Endothelial cell of umbilical vein (primary cell): Measurements from ENCODE around the gene PGAM5. TPM values are rescaled to one million over a fixed set of nuclear protein-coding genes. Genes with fewer than 3 reads are reported as not detected.
"Not testable (repeated sequence)": the region's sequence is repeated elsewhere in the genome, so short reads cannot be mapped to it uniquely, and the experiment has no call there.

Experiments
- BruUV-seq: library from RNA; stranded (reverse); fragments of 400-500 nt; replicated peaks from 2 replicates; lab custom pipeline; 2021; lab: Mats Ljungman, UMichigan
- CTCF ChIA-PET: fragments of 300-600, 350-600 bp; sonication (Branson Sonifier 250); formaldehyde crosslinking; loops from one replicate; lab custom pipeline; 2021; ENCODE audit warnings: antibody characterized with exemption, inconsistent platforms; lab: Charles Lee
- POLR2A ChIA-PET: fragments of 300-600, 350-600 bp; sonication (Branson Sonifier 250); formaldehyde crosslinking; loops from one replicate; lab custom pipeline; 2021; ENCODE audit warnings: antibody characterized with exemption, inconsistent platforms; lab: Charles Lee
- DNase-seq: peaks from one replicate; pipeline ENCODE4 v3.0.0-alpha.2; 2011; ENCODE audit warnings: low read depth, low spot score
- FAIRE-seq: peaks from 2 replicates; lab custom pipeline; 2011; peaks lifted over from hg19 to GRCh38; lab: Jason Lieb, UNC
- H2AFZ ChIP-seq: 2 replicates; pipeline ENCODE4 v1.6.0; 2012; ENCODE audit warnings: low read depth, low read length, control low read depth, inconsistent platforms
- H3K27ac ChIP-seq: 2 replicates; pipeline ENCODE4 v1.5.1; 2011; ENCODE audit warnings: low read depth, mild to moderate bottlenecking, control low read depth, low read length, moderate library complexity; ENCODE audit not compliant: insufficient read depth
- H3K27me3 ChIP-seq, 2 experiments: 2 replicates each; pipeline versions ENCODE4 v1.6.0 to v1.6.1; 2011; ENCODE audit warnings: low read length in 2 of 2, mixed read lengths in 1 of 2; ENCODE audit not compliant: control insufficient read depth in 2 of 2, insufficient read depth in 2 of 2
- H3K36me3 ChIP-seq, 2 experiments: 2 replicates in 1 of 2; 3 replicates in 1 of 2; pipeline ENCODE4 v1.5.1; 2011; ENCODE audit warnings: low read length in 2 of 2, mild to moderate bottlenecking in 1 of 2, moderate library complexity in 1 of 2; ENCODE audit not compliant: control insufficient read depth in 2 of 2, insufficient read depth in 2 of 2; ENCODE audit errors: extremely low read depth in 1 of 2
- H3K4me1 ChIP-seq: 3 replicates; pipeline ENCODE4 v1.5.1; 2011; ENCODE audit warnings: mild to moderate bottlenecking, low read length; ENCODE audit not compliant: control insufficient read depth, insufficient read depth; ENCODE audit errors: extremely low read depth
- H3K4me2 ChIP-seq: 2 replicates; pipeline ENCODE4 v1.6.1; 2011; ENCODE audit warnings: low read length, control low read depth, mixed read lengths; ENCODE audit not compliant: insufficient read depth
- H3K4me3 ChIP-seq, 3 experiments: fragments of 200-600 bp in 1 of 3; sonication (generic), shearing (Covaris generic) in 1 of 3; replicated peaks in 1 of 3; 2 replicates each; pipeline ENCODE4 v1.5.1; 2011 to 2016; ENCODE audit warnings: control low read depth in 3 of 3, low read length in 3 of 3, mild to moderate bottlenecking in 2 of 3, inconsistent platforms in 1 of 3, low read depth in 1 of 3, moderate library complexity in 1 of 3; ENCODE audit not compliant: insufficient read depth in 1 of 3
- H3K79me2 ChIP-seq: 2 replicates; pipeline ENCODE4 v1.6.0; 2012; ENCODE audit warnings: low read length, inconsistent platforms; ENCODE audit not compliant: control insufficient read depth, insufficient read depth
- H3K9ac ChIP-seq: replicated peaks from 2 replicates; pipeline ENCODE3; 2011; ENCODE audit warnings: low read length, control low read depth; ENCODE audit not compliant: insufficient read depth; ENCODE audit errors: extremely low read depth
- H3K9me1 ChIP-seq: replicated peaks from 3 replicates; pipeline ENCODE4 v1.6.0; 2011; ENCODE audit warnings: mild to moderate bottlenecking, low read length; ENCODE audit not compliant: control insufficient read depth, insufficient read depth; ENCODE audit errors: extremely low read depth
- H3K9me3 ChIP-seq: replicated peaks from 2 replicates; pipeline ENCODE4 v1.5.1; 2012; ENCODE audit warnings: low read length, inconsistent platforms; ENCODE audit not compliant: control insufficient read depth, insufficient read depth
- H4K20me1 ChIP-seq: replicated peaks from 2 replicates; pipeline ENCODE3; 2011; ENCODE audit warnings: mild to moderate bottlenecking, low read length; ENCODE audit not compliant: control insufficient read depth, insufficient read depth; ENCODE audit errors: extremely low read depth
- EZH2 ChIP-seq: IDR thresholded peaks from 2 replicates; pipeline ENCODE4 v1.6.1; 2012; ENCODE audit warnings: borderline replicate concordance, low read depth, mild to moderate bottlenecking, moderate library complexity, low read length, inconsistent platforms; ENCODE audit not compliant: severe bottlenecking
- FOS ChIP-seq: IDR thresholded peaks from 2 replicates; pipeline ENCODE4 v1.6.1; 2011; ENCODE audit warnings: mild to moderate bottlenecking, low read length, moderate library complexity, borderline replicate concordance; ENCODE audit not compliant: insufficient read depth
- GATA2 ChIP-seq: IDR thresholded peaks from 2 replicates; pipeline ENCODE4 v1.7.0; 2011; ENCODE audit warnings: low read depth, mild to moderate bottlenecking, moderate library complexity, mixed read lengths, low read length; ENCODE audit not compliant: insufficient read length, insufficient read depth
- JUN ChIP-seq: IDR thresholded peaks from 2 replicates; pipeline ENCODE4 v1.6.1; 2011; ENCODE audit warnings: borderline replicate concordance, low read depth; ENCODE audit not compliant: insufficient read length, insufficient read depth
- MYC ChIP-seq: IDR thresholded peaks from one replicate; pipeline ENCODE4 v1.6.1; 2011; ENCODE audit warnings: mild to moderate bottlenecking, low read depth, low read length
- POLR2A ChIP-seq: IDR thresholded peaks from 2 replicates; pipeline ENCODE4 v1.6.1; 2012; ENCODE audit warnings: low read depth, mild to moderate bottlenecking, control low read depth, low read length
- POLR2AphosphoS5 ChIP-seq: IDR thresholded peaks from 2 replicates; pipeline ENCODE4 v1.6.1; 2012; ENCODE audit warnings: low read depth, mild to moderate bottlenecking, control low read depth, low read length, moderate library complexity; ENCODE audit not compliant: insufficient read depth
- dilution Hi-C: fragments of 300-500 bp; cut with MboI; formaldehyde crosslinking; loops from one replicate; pipeline ENCODE4 v1.15.0; 2019; ENCODE audit warnings: low sequenced_read_pairs; ENCODE audit not compliant: extremely low pct_ligation_motif_present
- intact Hi-C: fragments of 100-400 bp; cut with micrococcal nuclease; formaldehyde crosslinking; loops from one replicate; pipeline ENCODE4 v1.10.0; 2022
- polyA plus RNA-seq, 4 experiments: library from polyadenylated mRNA; depleted of rRNA in 3 of 4; stranded (reverse) in 3 of 4; unstranded in 1 of 4; fragments of >200 nt; gene quantifications; 2 replicates each; pipeline versions ENCODE4 v1.2.1 to v1.2.3, GENCODE V29; 2011 to 2012; ENCODE audit warnings: missing spikeins in 1 of 4
- total RNA-seq: library from RNA; stranded (reverse); gene quantifications from 2 replicates; pipeline ENCODE4 v1.2.3, GENCODE V29; 2021
- TF ChIP-seq, protein P1 (sequence below), 2 donors: IDR thresholded peaks; 1 replicate in 1 of 2; 2 replicates in 1 of 2; pipeline ENCODE4 v1.5.1; 2011; ENCODE audit warnings: low read length in 2 of 2, mild to moderate bottlenecking in 2 of 2, moderate library complexity in 2 of 2, control low read depth in 1 of 2, inconsistent platforms in 1 of 2, low read depth in 1 of 2; ENCODE audit not compliant: insufficient read depth in 1 of 2; ENCODE audit errors: extremely low read depth in 1 of 2
- TF ChIP-seq, protein P2 (sequence below): IDR thresholded peaks from 2 replicates; pipeline ENCODE4 v1.6.1; 2011; ENCODE audit not compliant: insufficient read depth, insufficient read length

PGAM5 gene
- total and polyA plus RNA-seq, 2 donors (not counting 3 experiments of a cell fraction or from before 2014, with no cell fraction given): 23.1 to 52.8 TPM

DNA sequence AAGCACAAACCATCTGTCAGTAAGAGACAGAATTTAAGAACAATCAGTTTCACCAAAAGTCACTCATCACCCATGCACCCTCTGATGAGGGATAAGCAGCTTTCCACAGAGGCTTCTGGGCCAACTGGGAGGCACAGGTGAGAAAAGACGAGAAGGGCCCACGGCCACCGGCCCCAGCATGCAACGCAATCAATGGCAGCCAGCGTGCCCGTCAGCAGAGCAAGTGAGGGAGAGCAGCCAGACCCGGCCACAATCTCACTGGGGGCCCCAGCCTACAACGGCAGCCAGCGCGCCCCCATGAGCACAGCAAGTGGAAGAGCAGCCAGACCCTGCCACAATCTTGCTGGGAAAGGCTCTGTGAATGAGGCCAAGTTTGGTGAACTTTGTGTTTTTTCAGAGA lies 37.7 kb downstream of the PGAM5 start:
- H3K9me1 ChIP-seq: no peaks in the 10 kb centered on the region
- no peak overlapping the region for H3K9ac ChIP-seq
- POLR2A ChIA-PET: no interaction called here
- H3K27me3 ChIP-seq: no peaks in the 10 kb centered on the region
- no peak overlapping the region for H3K4me3 ChIP-seq
- H3K4me1 ChIP-seq: no peaks in the 10 kb centered on the region
- H3K27ac ChIP-seq: no peak overlapping the region
- dilution Hi-C loops (no loop called here), intact Hi-C loops (no loop called here)
- FAIRE-seq (no peak), DNase-seq (no peak)
- peaks cover 49% of the 10 kb centered on the region for H3K79me2 ChIP-seq
- no TSS peak for BruUV-seq
- no peak overlapping the region for H2AFZ ChIP-seq
- peaks cover 3% of the 10 kb centered on the region for H4K20me1 ChIP-seq
- CTCF ChIA-PET: no interaction called here
- H3K4me2 ChIP-seq: no peak overlapping the region
- TF ChIP-seq, protein P1, sequence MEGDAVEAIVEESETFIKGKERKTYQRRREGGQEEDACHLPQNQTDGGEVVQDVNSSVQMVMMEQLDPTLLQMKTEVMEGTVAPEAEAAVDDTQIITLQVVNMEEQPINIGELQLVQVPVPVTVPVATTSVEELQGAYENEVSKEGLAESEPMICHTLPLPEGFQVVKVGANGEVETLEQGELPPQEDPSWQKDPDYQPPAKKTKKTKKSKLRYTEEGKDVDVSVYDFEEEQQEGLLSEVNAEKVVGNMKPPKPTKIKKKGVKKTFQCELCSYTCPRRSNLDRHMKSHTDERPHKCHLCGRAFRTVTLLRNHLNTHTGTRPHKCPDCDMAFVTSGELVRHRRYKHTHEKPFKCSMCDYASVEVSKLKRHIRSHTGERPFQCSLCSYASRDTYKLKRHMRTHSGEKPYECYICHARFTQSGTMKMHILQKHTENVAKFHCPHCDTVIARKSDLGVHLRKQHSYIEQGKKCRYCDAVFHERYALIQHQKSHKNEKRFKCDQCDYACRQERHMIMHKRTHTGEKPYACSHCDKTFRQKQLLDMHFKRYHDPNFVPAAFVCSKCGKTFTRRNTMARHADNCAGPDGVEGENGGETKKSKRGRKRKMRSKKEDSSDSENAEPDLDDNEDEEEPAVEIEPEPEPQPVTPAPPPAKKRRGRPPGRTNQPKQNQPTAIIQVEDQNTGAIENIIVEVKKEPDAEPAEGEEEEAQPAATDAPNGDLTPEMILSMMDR (IDR thresholded peaks at IDR 0.05; ENCODE audit: extremely low read depth in 1 of 2, insufficient read depth in 1 of 2, low read depth in 1 of 2, low read length in 2 of 2): no peak
- TF ChIP-seq, protein P2, sequence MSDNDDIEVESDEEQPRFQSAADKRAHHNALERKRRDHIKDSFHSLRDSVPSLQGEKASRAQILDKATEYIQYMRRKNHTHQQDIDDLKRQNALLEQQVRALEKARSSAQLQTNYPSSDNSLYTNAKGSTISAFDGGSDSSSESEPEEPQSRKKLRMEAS: no peak
- TF ChIP-seq FOS: no peak
- no peak for TF ChIP-seq POLR2A
- TF ChIP-seq MYC: no peak
- no peak for TF ChIP-seq GATA2
- TF ChIP-seq POLR2AphosphoS5: no peak
- no peak for TF ChIP-seq JUN
- TF ChIP-seq EZH2: no peak
- H3K9me3 ChIP-seq: no peaks in the 10 kb centered on the region
- H3K36me3 ChIP-seq: peaks cover 50 to 51% of the 10 kb centered on the region in 2 experiments

DNA sequence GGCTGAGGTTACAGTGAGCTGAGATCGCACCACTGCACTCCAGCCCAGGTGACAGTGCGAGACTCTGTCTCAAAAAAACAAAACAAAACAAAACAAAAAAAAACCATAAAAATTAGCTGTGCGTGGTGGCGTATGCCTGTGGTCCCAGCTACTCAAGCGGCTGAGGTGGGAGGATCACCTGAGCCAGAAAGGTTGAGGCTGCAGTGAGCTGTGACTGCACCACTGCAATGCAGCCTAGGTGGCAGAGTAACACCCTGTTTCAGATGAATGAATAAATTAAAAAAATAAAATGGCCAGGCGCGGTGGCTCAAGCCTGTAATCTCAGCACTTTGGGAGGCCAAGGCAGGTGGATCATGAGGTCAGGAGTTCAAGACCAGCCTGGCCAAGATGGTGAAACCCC lies 43.0 kb downstream of the PGAM5 start:
- H3K4me2 ChIP-seq, H3K4me1 ChIP-seq, dilution Hi-C loops, H3K27me3 ChIP-seq, POLR2A ChIA-PET, H2AFZ ChIP-seq, H3K9me3 ChIP-seq, BruUV-seq, H3K9ac ChIP-seq, FAIRE-seq, DNase-seq, H3K27ac ChIP-seq, H3K9me1 ChIP-seq, intact Hi-C loops, CTCF ChIA-PET, H3K4me3 ChIP-seq: not testable (repeated sequence)
- peaks cover 21 to 32% of the 10 kb centered on the region in 2 experiments for H3K36me3 ChIP-seq
- H3K79me2 ChIP-seq: peaks cover 70% of the 10 kb centered on the region
- H4K20me1 ChIP-seq: peaks cover 12% of the 10 kb centered on the region
